Esophagus muscularis mucosa (tissue), 4 donors: ENCODE results near the gene SH3YL1. TPM values are rescaled to one million over a fixed set of nuclear protein-coding genes. Genes with fewer than 3 reads are reported as not detected.
"Not testable (repeated sequence)": the region's sequence is repeated elsewhere in the genome, so short reads cannot be mapped to it uniquely, and the experiment has no call there.

Source experiments
- DNase-seq: peaks from one replicate; pipeline ENCODE4 v3.0.0-alpha.2; 2017; ENCODE audit errors: extremely low spot score
- H3K27ac ChIP-seq, 4 donors: fragments of 200-600 bp; sonication (generic); replicated peaks in 1 of 4; 1 replicate in 3 of 4; 2 replicates in 1 of 4; pipeline ENCODE4 v1.5.1; 2016 to 2019; ENCODE audit warnings: mild to moderate bottlenecking in 1 of 4
- H3K27me3 ChIP-seq, 4 donors: fragments of 200-600 bp; sonication (generic); one replicate each; pipeline versions ENCODE4 v1.5.1 to v1.6.0; 2016 to 2019
- H3K36me3 ChIP-seq, 4 donors: fragments of 200-600 bp; sonication (generic); one replicate each; pipeline ENCODE4 v1.5.1; 2016 to 2019
- H3K4me1 ChIP-seq, 4 donors: fragments of 200-600 bp; sonication (generic); one replicate each; pipeline ENCODE4 v1.5.1; 2016 to 2019
- H3K4me3 ChIP-seq, 4 donors: fragments of 200-600 bp; sonication (generic); 1 replicate in 2 of 4; 2 replicates in 2 of 4; pipeline ENCODE4 v1.5.1; 2016 to 2019; ENCODE audit warnings: mild to moderate bottlenecking in 4 of 4, moderate library complexity in 1 of 4
- H3K9me3 ChIP-seq, 4 donors: fragments of 200-600 bp; sonication (generic); 1 replicate in 3 of 4; 2 replicates in 1 of 4; pipeline ENCODE4 v1.5.1; 2016 to 2019
- CTCF ChIP-seq, 3 experiments: fragments of 200-600 bp in 2 of 3; fragments of 450-650 bp in 1 of 3; sonication (generic) in 2 of 3; IDR thresholded peaks; one replicate each; pipeline ENCODE4 v1.5.1; 2017 to 2019; ENCODE audit warnings: antibody characterized with exemption in 3 of 3, mild to moderate bottlenecking in 2 of 3, moderate library complexity in 1 of 3
- EP300 ChIP-seq: sonication (generic); formaldehyde crosslinking; IDR thresholded peaks from one replicate; pipeline ENCODE4 v1.6.1; 2017; ENCODE audit warnings: antibody characterized with exemption
- POLR2A ChIP-seq: fragments of 450-650 bp; IDR thresholded peaks from one replicate; pipeline ENCODE4 v1.6.1; 2017; ENCODE audit warnings: antibody characterized with exemption, moderate library complexity, mild to moderate bottlenecking, low read depth
- POLR2AphosphoS5 ChIP-seq, 2 donors: sonication (generic); formaldehyde crosslinking; IDR thresholded peaks; one replicate each; pipeline ENCODE4 v1.6.1; 2017; ENCODE audit warnings: antibody characterized with exemption in 2 of 2
- WGBS: methylation state at CpG from one replicate; pipeline ENCODE4 v1.1.5; 2018; 5-methylcytosine and 5-hydroxymethylcytosine counted together
- intact Hi-C: fragments of 100-400 bp; cut with DNase I; formaldehyde crosslinking; loops from one replicate; pipeline ENCODE4 v1.15.1; 2023
- total RNA-seq, 4 donors: library from RNA; depleted of rRNA; stranded (reverse); fragments of >200 nt; gene quantifications; one replicate each; pipeline versions ENCODE4 v1.1.0 to v1.2.1, GENCODE V29; 2016

The SH3YL1 gene
- total RNA-seq, 4 donors from 2014 or later, result 15.7 to 20.3 (median 18.2) TPM

GRCh38 chr2:175880-176820 is 87.7 kb downstream of the SH3YL1 start:
- WGBS, result 30% methylated on average over 16 of the region's 16 CpGs
- Histone ChIP-seq H3K36me3 (no peaks in the 10 kb centered on the region), H3K27me3 (peaks cover 0 to 11% (median 0%) of the 10 kb centered on the region in 4 donors), H3K9me3 (no peaks in the 10 kb centered on the region), H3K4me3 (no peak overlapping the region), H3K27ac (no peak overlapping the region), H3K4me1 (peaks cover 0 to 19% (median 11%) of the 10 kb centered on the region in 4 donors)
- TF ChIP-seq POLR2A (no peak), CTCF (IDR thresholded peaks at IDR 0.05) (no peak), EP300 (no peak), POLR2AphosphoS5 (IDR thresholded peaks at IDR 0.05) (no peak)
- intact Hi-C loops, result no loop called here
- DNase-seq, result peak; percentile 87

GRCh38 chr2:175161-175786 is 88.6 kb downstream of the SH3YL1 start:
- H3K27ac ChIP-seq, result no peak overlapping the region
- no peak for DNase-seq
- no peaks in the 10 kb centered on the region for H3K9me3 ChIP-seq
- peaks cover 0 to 11% (median 0%) of the 10 kb centered on the region in 4 donors for H3K27me3 ChIP-seq
- no peak for TF ChIP-seq POLR2A
- no peak for TF ChIP-seq CTCF (IDR thresholded peaks at IDR 0.05)
- TF ChIP-seq EP300, result no peak
- no peak for TF ChIP-seq POLR2AphosphoS5 (IDR thresholded peaks at IDR 0.05)
- peaks cover 0 to 19% (median 11%) of the 10 kb centered on the region in 4 donors for H3K4me1 ChIP-seq
- H3K4me3 ChIP-seq, result no peak overlapping the region
- no peaks in the 10 kb centered on the region for H3K36me3 ChIP-seq
- intact Hi-C loops, result no loop called here
- WGBS, result 39% methylated on average over 8 of the region's 8 CpGs

GRCh38 chr2:172120-172519 is 91.7 kb downstream of the SH3YL1 start:
- DNase-seq, intact Hi-C loops, H3K4me3 ChIP-seq, H3K9me3 ChIP-seq, H3K36me3 ChIP-seq, H3K27ac ChIP-seq: not testable (repeated sequence)
- H3K4me1 ChIP-seq, result peaks cover 0 to 18% (median 11%) of the 10 kb centered on the region in 4 donors
- WGBS, result 73% methylated on average over 9 of the region's 9 CpGs
- peaks cover 0 to 11% (median 0%) of the 10 kb centered on the region in 4 donors for H3K27me3 ChIP-seq

- Histone ChIP-seq H3K27ac (no peak overlapping the region), H3K9me3 (no peaks in the 10 kb centered on the region), H3K4me1 (no peaks in the 10 kb centered on the region), H3K27me3 (peaks cover 0 to 11% (median 0%) of the 10 kb centered on the region in 4 donors), H3K36me3 (no peaks in the 10 kb centered on the region), H3K4me3 (no peak overlapping the region)
- DNase-seq, result no peak
- WGBS, result 75% methylated on average over 3 of the region's 3 CpGs
- TF ChIP-seq POLR2A (no peak), CTCF (IDR thresholded peaks at IDR 0.05) (no peak), POLR2AphosphoS5 (IDR thresholded peaks at IDR 0.05) (no peak), EP300 (no peak)
- intact Hi-C loops, result no loop called here
Observed at GRCh38 chr2:169741-170140, 94.1 kb downstream of the SH3YL1 start.

Other genes with a start within 250 kb of the SH3YL1 start
- gene FAM110C, start 217.5 kb downstream of the SH3YL1 start, total RNA-seq, result 1 to 10 TPM in 3 of 4 donors, under 1 TPM in 1; 0.98 to 3.7 (median 1.5) TPM
- 10 to 100 TPM; 54.0 to 81.5 (median 73.8) TPM for gene ACP1, start 915 bp upstream of the SH3YL1 start, total RNA-seq
- gene ALKAL2, start 24.1 kb upstream of the SH3YL1 start, total RNA-seq, result 10 to 100 TPM in 1 of 4 donors, 1 to 10 TPM in 2, not detected in 1; 1.7 to 11.9 (median 2.3) TPM